Left cardiac atrium (tissue), 4 donors: ENCODE results near the gene TMEM145. TPM values are rescaled to one million over a fixed set of nuclear protein-coding genes. Genes with fewer than 3 reads are reported as not detected.
"Not testable (repeated sequence)": the region's sequence is repeated elsewhere in the genome, so short reads cannot be mapped to it uniquely, and the experiment has no call there.

Experiments used
- ATAC-seq, 2 donors: fragments of 200-7000 bp; cut with Tn5 transposase; one replicate each; pipeline ENCODE4 v1.9.1; 2020; ENCODE audit warnings: mild to moderate bottlenecking in 2 of 2, moderate library complexity in 2 of 2
- DNase-seq: peaks from one replicate; pipeline ENCODE4 v3.0.0-alpha.2; 2020
- intact Hi-C, 2 donors: fragments of 100-400 bp; cut with DNase I; formaldehyde crosslinking; loops; one replicate each; pipeline versions ENCODE4 v1.14.1 to v1.15.1; 2022 to 2023
- long read RNA-seq: library from polyadenylated mRNA; unstranded; transcript quantifications from one replicate; pipeline ENCODE4 v2.0.0, GENCODE V29; 2021
- total RNA-seq, 2 donors: library from RNA; stranded (reverse); fragmentation: NEBNext Ultra II Directional; extraction: Animal tissue kit (Norgen Biotek cat#: 25700); gene quantifications; one replicate each; pipeline ENCODE4 v1.2.1, GENCODE V29; 2021
- donor health status: DM: no; HTN: yes; CAD: no.
- donor health status: DM: no; HTN: yes; CAD: no; lungs with severe emphysema.
- donor health status: DM: yes; HTN: yes; CAD: no.
- donor health status: Dilated cardiomyopathy.

Gene TMEM145
- total RNA-seq = 1 to 10 TPM in 1 of 2 donors, under 1 TPM in 1; 0.50 to 1.4 TPM
- long read RNA-seq = 0 reads

GRCh38 chr19:42313096-42313839, at the start of gene TMEM145:
Gene TMEM145 (plus strand): TSS chr19:42313309. CDS start chr19:42313377, 68 bp downstream.
- intact Hi-C loops = loop anchor here in 1 of 2 donors (10.0 kb wide), 1 partner anchor 178 kb away; the partner anchor contains the start of gene POU2F2
- DNase-seq (no peak), ATAC-seq (peak; percentile 86 to 90)

- intact Hi-C loops, ATAC-seq, DNase-seq: not testable (repeated sequence)
Measured at GRCh38 chr19:42266105-42266504, 47.0 kb upstream of the TMEM145 start.

- DNase-seq, ATAC-seq, intact Hi-C loops: not testable (repeated sequence)
Measured at GRCh38 chr19:42266928-42267603, 46.0 kb upstream of the TMEM145 start.

GRCh38 chr19:42267644-42268141, 45.4 kb upstream of the TMEM145 start:
- no peak for DNase-seq
- intact Hi-C loops = no loop called here
- ATAC-seq = no peak

DNA sequence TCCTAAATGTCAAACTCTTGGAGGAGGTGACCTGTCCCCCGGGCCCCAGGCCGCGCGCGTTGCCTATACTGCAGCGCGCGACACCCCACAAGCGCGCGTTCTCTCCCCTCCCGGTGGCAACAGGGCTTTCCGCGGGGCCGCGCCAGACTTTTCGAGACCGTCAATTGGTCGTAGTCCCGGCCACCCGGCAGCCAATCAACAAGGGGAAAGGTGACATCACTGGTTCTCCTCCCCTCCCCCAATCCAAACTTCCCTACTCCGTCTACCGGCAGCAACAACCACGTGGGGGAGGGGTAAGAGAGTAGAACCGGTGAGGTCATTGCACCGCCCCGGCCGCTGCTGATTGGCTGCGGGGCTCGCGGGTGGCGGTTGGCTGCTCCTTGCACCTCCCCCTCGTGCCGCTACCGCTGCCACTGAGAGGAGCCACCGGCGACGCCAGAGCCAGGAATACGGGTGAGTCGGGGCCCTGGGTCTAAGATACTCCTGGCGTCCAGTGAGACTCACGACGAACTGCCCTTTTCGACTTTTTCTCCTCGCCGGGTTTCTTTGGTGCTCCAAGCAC, 44.9 kb upstream of the TMEM145 start:
- ATAC-seq (peak; percentile 81 to 86), DNase-seq (peak; percentile 99)
- intact Hi-C loops = no loop called here

DNA sequence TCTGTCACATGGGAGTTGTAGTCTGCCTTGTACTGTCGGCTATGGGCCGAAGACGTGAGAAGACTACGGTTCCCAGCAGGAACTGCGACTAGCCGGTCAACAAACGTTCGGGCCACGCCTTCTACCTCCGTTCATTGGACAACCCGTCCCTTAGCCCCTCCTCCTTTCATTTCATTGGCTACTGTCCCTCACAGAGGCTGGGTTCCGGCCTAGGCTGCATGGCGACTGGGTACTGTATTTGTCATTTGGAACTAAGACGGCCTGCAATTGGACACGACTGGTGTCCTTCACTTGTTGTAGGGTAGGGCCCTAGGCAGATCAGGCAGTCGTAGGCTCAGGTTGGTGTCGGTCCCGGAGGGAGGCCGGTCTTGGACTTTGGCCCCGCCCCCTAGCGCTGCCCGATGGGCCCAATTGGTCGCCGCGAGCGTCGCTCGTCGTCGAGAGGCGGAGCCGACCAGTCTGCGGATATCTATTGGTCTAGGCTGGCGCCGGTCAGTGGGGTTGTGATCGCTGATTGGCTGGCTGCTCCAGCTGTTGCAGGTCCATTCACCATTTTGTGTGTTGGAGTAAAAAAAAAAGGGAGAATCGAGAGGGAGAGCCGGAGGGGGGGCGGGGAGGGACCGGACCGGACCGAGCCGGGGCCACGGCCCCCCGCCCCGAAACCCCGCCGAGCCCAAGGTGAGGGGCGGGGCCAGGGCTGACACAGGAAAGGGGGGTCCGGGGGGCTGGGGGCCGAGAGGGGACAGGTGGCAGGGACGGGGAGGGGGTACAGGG, 44.2 kb upstream of the TMEM145 start, which contains the start of gene CIC:
CIC (plus strand) TSS at position 549 of the 774 bp plus-strand sequence. CDS start 2,532 bp downstream, outside the sequence.
- ATAC-seq (peak; percentile 85 to 92), DNase-seq (peak; percentile 100)
- intact Hi-C loops = no loop called here

- intact Hi-C loops = no loop called here
- DNase-seq = peak; percentile 20
- no peak for ATAC-seq
Measured at GRCh38 chr19:42269478-42270345, 43.4 kb upstream of the TMEM145 start.

DNA sequence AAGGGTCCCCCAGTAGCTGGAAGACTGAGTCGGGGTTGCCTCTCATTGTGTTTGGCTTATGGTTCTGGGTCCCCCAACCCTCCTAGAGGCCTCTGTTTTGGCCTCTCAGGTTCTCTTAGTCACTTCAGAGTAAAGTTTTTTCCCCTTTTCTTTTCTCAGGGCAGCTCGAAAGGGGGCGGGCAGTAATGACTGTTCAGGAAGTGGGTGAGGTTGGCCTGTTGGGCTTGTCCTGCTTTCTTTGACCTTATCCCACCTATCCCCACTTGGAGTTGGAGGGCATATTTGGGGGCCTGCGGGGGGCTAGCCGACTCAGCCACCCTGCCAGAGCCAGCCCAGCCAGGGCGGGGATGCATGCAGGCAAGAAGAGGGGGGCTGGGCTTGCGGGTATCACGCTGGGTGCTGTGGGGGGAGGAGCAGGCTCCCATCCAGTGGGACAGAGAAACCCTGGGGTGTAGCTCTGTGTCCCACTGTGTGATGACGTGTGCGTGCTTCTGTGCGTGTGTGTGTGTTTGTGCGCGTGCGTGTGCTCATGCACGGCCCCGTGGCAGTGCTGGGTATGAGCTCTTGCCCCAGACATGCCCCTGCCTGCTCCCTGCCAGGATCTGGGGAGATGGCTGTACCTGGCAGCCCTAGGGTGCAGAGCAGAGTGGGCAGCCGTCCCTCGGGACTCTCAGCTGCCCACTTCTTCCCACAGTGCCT, 42.6 kb upstream of the TMEM145 start:
- peak; percentile 58 for DNase-seq
- intact Hi-C loops = no loop called here
- ATAC-seq = peak in 1 of 2 donors; percentile 3

DNA sequence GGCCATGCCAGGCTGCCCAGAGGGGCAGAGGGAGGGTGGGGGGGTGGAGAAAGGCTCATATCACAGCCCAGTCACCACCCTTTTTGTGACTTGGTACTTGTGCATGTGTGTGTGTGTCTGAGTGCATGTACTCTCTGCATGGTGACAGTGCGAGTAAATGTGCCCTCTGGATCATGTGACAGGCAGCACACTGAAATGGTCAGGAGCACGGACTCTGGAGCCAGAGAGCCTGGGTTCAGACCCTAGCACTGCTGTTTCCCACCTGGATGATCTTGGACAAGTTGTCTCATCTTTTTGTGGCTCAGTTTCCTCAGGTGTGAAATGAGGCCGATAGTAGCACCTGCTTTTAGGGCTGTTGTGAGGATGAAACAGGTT, 42.1 kb upstream of the TMEM145 start:
- intact Hi-C loops = no loop called here
- no peak for ATAC-seq
- no peak for DNase-seq

- intact Hi-C loops = no loop called here
- peak; percentile 20 for DNase-seq
- ATAC-seq = no peak
Measured at GRCh38 chr19:42271861-42272534, 41.1 kb upstream of the TMEM145 start.

- intact Hi-C loops = no loop called here
- DNase-seq (peak; percentile 13), ATAC-seq (no peak)
Measured at GRCh38 chr19:42272535-42272897, 40.6 kb upstream of the TMEM145 start.

GRCh38 chr19:42272989-42273406, 40.1 kb upstream of the TMEM145 start:
- intact Hi-C loops = no loop called here
- DNase-seq = peak; percentile 15
- no peak for ATAC-seq

DNA sequence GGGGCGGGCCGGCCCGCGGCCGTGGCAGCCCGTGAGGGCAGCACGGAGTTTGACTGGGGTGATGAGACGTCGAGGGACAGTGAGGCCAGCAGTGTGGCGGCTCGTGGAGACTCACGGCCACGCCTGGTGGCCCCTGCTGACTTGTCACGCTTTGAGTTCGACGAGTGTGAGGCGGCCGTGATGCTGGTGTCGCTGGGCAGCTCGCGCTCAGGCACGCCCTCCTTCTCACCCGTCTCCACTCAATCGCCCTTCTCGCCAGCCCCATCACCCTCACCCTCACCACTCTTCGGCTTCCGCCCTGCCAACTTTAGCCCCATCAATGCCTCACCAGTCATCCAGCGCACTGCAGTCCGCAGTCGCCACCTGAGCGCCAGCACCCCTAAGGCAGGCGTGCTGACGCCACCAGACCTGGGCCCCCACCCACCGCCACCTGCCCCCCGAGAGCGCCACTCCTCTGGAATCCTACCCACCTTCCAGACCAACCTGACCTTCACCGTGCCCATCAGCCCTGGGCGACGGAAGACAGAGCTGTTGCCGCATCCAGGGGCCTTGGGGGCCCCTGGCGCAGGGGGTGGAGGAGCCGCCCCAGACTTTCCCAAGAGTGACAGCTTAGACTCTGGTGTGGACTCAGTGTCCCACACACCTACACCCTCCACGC, 39.6 kb upstream of the TMEM145 start:
- ATAC-seq (no peak), DNase-seq (peak; percentile 22)
- intact Hi-C loops = no loop called here

DNA sequence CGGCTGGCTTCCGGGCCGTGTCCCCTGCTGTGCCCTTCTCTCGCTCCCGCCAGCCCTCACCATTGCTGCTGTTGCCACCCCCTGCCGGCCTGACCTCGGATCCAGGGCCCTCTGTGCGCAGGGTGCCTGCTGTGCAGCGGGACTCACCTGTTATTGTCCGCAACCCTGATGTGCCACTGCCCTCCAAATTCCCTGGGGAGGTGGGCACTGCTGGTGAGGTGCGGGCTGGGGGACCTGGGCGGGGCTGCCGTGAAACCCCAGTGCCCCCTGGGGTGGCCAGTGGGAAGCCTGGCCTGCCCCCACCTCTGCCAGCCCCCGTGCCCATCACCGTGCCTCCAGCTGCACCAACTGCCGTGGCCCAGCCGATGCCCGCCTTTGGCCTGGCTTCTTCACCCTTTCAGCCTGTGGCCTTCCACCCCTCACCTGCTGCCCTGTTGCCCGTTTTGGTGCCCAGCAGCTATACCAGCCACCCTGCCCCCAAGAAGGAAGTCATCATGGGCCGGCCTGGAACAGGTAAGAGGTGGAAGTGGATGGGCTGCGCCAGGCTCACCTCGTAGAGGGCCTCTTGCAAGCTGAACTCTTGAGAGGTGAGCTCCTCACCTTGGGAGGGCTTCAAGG, 38.9 kb upstream of the TMEM145 start:
- DNase-seq (no peak), ATAC-seq (no peak)
- intact Hi-C loops = no loop called here

DNA sequence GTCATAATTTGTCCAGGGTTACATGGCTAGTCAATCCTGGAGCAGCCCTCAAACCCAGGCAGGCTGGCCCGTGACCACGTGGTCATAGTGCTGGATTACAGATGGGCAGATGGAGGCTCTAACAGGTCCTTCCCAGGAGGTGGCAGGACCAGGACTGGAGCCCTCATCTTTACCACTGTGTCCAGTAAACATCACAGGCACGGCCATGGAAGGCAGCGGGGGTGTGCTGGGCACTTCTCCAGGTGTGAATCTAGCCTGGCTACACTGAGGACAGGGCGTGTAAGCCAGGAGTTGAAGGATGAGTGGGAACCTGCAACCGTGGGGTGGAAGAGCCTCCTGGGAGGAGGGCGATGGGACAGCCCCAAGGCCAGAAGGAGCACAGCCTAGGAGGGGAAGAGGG, 38.0 kb upstream of the TMEM145 start:
- no peak for ATAC-seq
- no peak for DNase-seq
- intact Hi-C loops = no loop called here

- DNase-seq = no peak
- intact Hi-C loops = no loop called here
- no peak for ATAC-seq
Measured at GRCh38 chr19:42275517-42275916, 37.6 kb upstream of the TMEM145 start.
